H1 (cell line): ENCODE data around the gene PDE4D. TPM values are rescaled to one million over a fixed set of nuclear protein-coding genes. Genes with fewer than 3 reads are reported as not detected.

Source experiments
- EP300 ChIP-seq, 2 experiments: IDR thresholded peaks; 1 replicate in 1 of 2; 2 replicates in 1 of 2; pipeline ENCODE4 v1.6.1; 2011 to 2012; ENCODE audit warnings: low read depth in 2 of 2, low read length in 2 of 2, mild to moderate bottlenecking in 2 of 2, borderline replicate concordance in 1 of 2, inconsistent platforms in 1 of 2, moderate library complexity in 1 of 2
- PHF8 ChIP-seq: fragments of 200-600 bp; sonication (generic); conservative IDR thresholded peaks from 2 replicates; pipeline ENCODE4 v1.7.1; 2012; ENCODE audit warnings: low read depth, mild to moderate bottlenecking, inconsistent platforms, low read length, moderate library complexity
- SIX5 ChIP-seq: IDR thresholded peaks from 2 replicates; pipeline ENCODE4 v1.6.1; 2011; ENCODE audit warnings: mild to moderate bottlenecking, low read depth, low read length
- SRF ChIP-seq: IDR thresholded peaks from 2 replicates; pipeline ENCODE4 v1.6.1; 2011; ENCODE audit warnings: mild to moderate bottlenecking, low read depth, low read length, moderate library complexity
- TAF7 ChIP-seq: optimal IDR thresholded peaks from 2 replicates; pipeline ENCODE3; 2011; ENCODE audit warnings: low read depth, mild to moderate bottlenecking, inconsistent platforms, low read length, moderate library complexity, borderline replicate concordance
- polyA plus RNA-seq, 7 experiments: library from polyadenylated mRNA; depleted of rRNA in 3 of 7; stranded (reverse) in 5 of 7; unstranded in 2 of 7; fragments of >200 nt in 5 of 7; fragments of 200-250 nt in 2 of 7; gene quantifications; 1 replicate in 5 of 7; 2 replicates in 1 of 7; 4 replicates in 1 of 7; pipeline versions ENCODE4 v1.2.1 to v1.2.3, GENCODE V29; 2011 to 2013; ENCODE audit warnings: missing spikeins in 2 of 7, mixed read lengths in 2 of 7
- total RNA-seq: library from RNA; stranded (reverse); fragmentation: NEBNext Ultra II Directional; extraction: Animal tissue kit (Norgen Biotek cat#: 25700); gene quantifications from 2 replicates; pipeline ENCODE4 v1.2.1, GENCODE V29; 2021
- TF ChIP-seq, protein P1 (sequence below): IDR thresholded peaks from 2 replicates; pipeline ENCODE4 v1.6.1; 2012; ENCODE audit warnings: low read length, inconsistent platforms

PDE4D gene
- total and polyA plus RNA-seq, 2 of the 8 experiments (the other 6 are each of a cell fraction or from before 2014, with no cell fraction given), result 2.3 to 3.7 TPM

DNA sequence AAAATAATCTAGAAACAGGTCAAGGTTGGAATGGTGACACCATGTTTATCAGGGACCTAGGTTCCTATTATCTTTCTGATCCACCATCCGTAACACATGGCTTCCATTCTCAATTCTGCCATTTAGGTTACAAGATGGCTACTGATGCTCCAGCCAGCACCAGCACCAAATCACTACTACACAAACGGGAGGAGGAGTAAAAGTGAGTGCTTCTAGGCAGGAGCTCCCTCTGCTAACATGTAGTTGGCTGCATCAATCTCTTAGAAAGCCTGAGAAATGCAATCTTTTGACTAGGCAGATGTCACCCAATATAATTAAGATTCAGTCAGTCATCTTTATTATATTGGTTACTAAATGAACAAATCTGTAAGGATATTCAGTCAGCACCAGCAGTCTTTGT is 794.8 kb downstream of the PDE4D start (continued):
- TF ChIP-seq TAF7, result no peak
- no peak for TF ChIP-seq SIX5
- TF ChIP-seq, protein P1, sequence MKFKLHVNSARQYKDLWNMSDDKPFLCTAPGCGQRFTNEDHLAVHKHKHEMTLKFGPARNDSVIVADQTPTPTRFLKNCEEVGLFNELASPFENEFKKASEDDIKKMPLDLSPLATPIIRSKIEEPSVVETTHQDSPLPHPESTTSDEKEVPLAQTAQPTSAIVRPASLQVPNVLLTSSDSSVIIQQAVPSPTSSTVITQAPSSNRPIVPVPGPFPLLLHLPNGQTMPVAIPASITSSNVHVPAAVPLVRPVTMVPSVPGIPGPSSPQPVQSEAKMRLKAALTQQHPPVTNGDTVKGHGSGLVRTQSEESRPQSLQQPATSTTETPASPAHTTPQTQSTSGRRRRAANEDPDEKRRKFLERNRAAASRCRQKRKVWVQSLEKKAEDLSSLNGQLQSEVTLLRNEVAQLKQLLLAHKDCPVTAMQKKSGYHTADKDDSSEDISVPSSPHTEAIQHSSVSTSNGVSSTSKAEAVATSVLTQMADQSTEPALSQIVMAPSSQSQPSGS, result no peak
- TF ChIP-seq SRF, result no peak
- no peak for TF ChIP-seq EP300 (IDR thresholded peaks at IDR 0.05; ENCODE audit: borderline replicate concordance in 1 of 2, low read depth in 2 of 2, low read length in 2 of 2)
- TF ChIP-seq PHF8, result no peak
- TF ChIP-seq, all 59 proteins: peak for 0
